Measurements from ENCODE around the gene JSRP1. TPM values are rescaled to one million over a fixed set of nuclear protein-coding genes. Genes with fewer than 3 reads are reported as not detected.

JSRP1 gene

DNA sequence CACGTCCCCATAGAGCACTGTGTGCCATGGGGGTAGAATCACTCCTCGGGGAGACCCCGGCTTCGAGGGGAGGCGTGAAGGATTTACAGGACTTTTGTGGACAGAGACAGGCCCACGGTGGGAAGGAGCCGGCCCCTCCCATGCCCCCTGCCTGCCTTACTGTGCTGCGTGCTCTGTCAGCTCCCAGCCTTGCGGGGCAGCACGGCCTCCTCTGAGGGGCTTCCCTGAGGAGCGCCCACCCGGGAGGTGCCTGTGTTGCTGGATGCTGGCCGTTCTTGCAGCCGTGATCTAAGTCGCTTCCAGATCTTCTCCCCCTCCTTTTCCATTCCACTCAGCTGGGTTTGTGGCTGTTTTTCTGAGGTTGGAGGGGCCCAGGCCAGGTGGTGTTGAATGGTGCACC lies 49.2 kb downstream of the JSRP1 start:
- no peak for DNase-seq (ENCODE audit: low read depth in 1 of 2, low spot score in 1 of 2)
- no peak for TF ChIP-seq GABPA (IDR thresholded peaks at IDR 0.05; ENCODE audit: low read depth)
- no peak for TF ChIP-seq POLR2AphosphoS5 (IDR thresholded peaks at IDR 0.05; ENCODE audit: low read depth)
- TF ChIP-seq, protein P1, sequence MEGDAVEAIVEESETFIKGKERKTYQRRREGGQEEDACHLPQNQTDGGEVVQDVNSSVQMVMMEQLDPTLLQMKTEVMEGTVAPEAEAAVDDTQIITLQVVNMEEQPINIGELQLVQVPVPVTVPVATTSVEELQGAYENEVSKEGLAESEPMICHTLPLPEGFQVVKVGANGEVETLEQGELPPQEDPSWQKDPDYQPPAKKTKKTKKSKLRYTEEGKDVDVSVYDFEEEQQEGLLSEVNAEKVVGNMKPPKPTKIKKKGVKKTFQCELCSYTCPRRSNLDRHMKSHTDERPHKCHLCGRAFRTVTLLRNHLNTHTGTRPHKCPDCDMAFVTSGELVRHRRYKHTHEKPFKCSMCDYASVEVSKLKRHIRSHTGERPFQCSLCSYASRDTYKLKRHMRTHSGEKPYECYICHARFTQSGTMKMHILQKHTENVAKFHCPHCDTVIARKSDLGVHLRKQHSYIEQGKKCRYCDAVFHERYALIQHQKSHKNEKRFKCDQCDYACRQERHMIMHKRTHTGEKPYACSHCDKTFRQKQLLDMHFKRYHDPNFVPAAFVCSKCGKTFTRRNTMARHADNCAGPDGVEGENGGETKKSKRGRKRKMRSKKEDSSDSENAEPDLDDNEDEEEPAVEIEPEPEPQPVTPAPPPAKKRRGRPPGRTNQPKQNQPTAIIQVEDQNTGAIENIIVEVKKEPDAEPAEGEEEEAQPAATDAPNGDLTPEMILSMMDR (IDR thresholded peaks at IDR 0.05; ENCODE audit: insufficient read depth, low read length) = no peak
- TF ChIP-seq REST (IDR thresholded peaks at IDR 0.05; ENCODE audit: insufficient replicate concordance, low read depth) = no peak
- no peak for TF ChIP-seq SPI1 (IDR thresholded peaks at IDR 0.05; ENCODE audit: borderline replicate concordance, low read depth)
- Histone ChIP-seq H3K27ac (replicated peaks) (no peak overlapping the region), H3K4me3 (replicated peaks; ENCODE audit: insufficient read depth, low read length) (no peak overlapping the region), H3K27me3 (ENCODE audit: insufficient read depth, poor library complexity, severe bottlenecking) (no peaks in the 10 kb centered on the region)

- Histone ChIP-seq H3K4me3 (replicated peaks; ENCODE audit: insufficient read depth, low read length) (no peak overlapping the region), H3K27me3 (ENCODE audit: insufficient read depth, poor library complexity, severe bottlenecking) (no peaks in the 10 kb centered on the region), H3K27ac (replicated peaks) (no peak overlapping the region)
- DNase-seq (ENCODE audit: low read depth in 1 of 2, low spot score in 1 of 2) = no peak
- TF ChIP-seq, protein P1 (IDR thresholded peaks at IDR 0.05; ENCODE audit: insufficient read depth, low read length) = no peak
- TF ChIP-seq SPI1 (IDR thresholded peaks at IDR 0.05; ENCODE audit: borderline replicate concordance, low read depth) = no peak
- no peak for TF ChIP-seq POLR2AphosphoS5 (IDR thresholded peaks at IDR 0.05; ENCODE audit: low read depth)
- TF ChIP-seq GABPA (IDR thresholded peaks at IDR 0.05; ENCODE audit: low read depth) = no peak
- TF ChIP-seq REST (IDR thresholded peaks at IDR 0.05; ENCODE audit: insufficient replicate concordance, low read depth) = no peak
Observed at GRCh38 chr19:2202366-2202765, 53.9 kb downstream of the JSRP1 start.

Small RNAs within 50 kb of the gene (microRNA-seq; reads per million reads assigned to microRNA genes)
- gene MIR1227 (2.1 reads per million), gene MIR4321 (not detected)
